Stimulated activated CD4-positive, alpha-beta T cell treated with anti-CD3 and anti-CD28 coated beads, Interleukin-15, amount 100 ng/mL, for 48 hours (primary cell): Measurements from ENCODE around the gene PCBD1.

Experiments
- DNase-seq, 2 donors: peaks; one replicate each; pipeline ENCODE4 v3.0.0-alpha.2; 2020; ENCODE audit warnings: low read depth in 2 of 2

Gene PCBD1

DNA sequence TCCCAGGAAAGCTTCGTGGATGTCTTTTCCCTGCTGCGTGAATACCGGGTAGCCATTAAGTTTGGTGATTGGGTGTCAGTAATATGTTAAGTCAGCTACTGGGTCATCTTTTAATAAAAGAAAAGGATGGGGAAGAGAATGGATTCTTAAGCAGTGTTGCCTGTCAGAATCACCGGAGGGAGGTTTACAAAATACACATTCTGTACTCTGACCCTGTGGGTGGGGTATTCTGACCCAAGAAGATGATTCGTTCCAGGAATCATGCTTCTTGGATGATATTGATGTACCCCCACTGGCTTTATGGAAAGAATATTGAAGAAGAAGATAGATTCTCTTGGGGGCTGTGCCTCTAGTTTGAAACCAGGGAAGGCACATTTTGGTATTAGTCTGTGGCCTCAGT is 54.3 kb downstream of the PCBD1 start:
- no peak for DNase-seq

DNA sequence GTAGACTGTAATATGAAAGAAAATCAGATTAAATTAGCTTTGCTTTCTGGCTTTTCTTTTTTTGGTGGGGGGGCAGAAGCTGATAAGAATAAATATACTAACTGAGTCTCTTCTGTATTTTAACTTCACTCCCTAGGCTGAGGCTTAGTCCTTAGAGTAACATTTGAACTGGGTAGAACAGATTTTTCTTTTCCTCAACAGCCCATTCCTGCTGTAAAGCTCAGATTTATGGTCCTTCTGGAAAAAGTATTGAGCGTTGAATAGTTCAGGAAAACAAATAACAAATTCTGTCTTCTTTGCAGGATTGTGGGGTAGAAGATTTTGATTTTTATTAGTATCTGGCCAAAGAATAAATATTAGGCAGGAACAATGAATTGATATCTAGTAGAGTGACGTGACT is 54.8 kb downstream of the PCBD1 start:
- DNase-seq, result no peak
